ENCODE data around the gene FAAP100. TPM values are rescaled to one million over a fixed set of nuclear protein-coding genes. Genes with fewer than 3 reads are reported as not detected.

Gene FAAP100
- total RNA-seq, 1 experiment from 2014 or later, result 54.7 TPM

GRCh38 chr17:81579821-81580321 lies 27.7 kb upstream of the FAAP100 start:
- peaks cover 40% of the 10 kb centered on the region for H3K36me3 Mint-ChIP-seq
- ATAC-seq (no peak), DNase-seq (ENCODE audit: low spot score) (no peak)
- TF ChIP-seq E2F5 (CRISPR knock-in tag; IDR thresholded peaks at IDR 0.05), result no peak
- no peak for TF ChIP-seq ZNF423 (CRISPR knock-in tag; IDR thresholded peaks at IDR 0.05)
- no peak for TF ChIP-seq E2F1 (CRISPR knock-in tag; IDR thresholded peaks at IDR 0.05)
- no peak for TF ChIP-seq NFE2L1 (CRISPR knock-in tag; IDR thresholded peaks at IDR 0.05)
- no peak for TF ChIP-seq OVOL2 (CRISPR knock-in tag; IDR thresholded peaks at IDR 0.05; ENCODE audit: borderline replicate concordance)
- TF ChIP-seq ZSCAN18 (CRISPR knock-in tag; IDR thresholded peaks at IDR 0.05), result no peak
- TF ChIP-seq USF1 (CRISPR knock-in tag; IDR thresholded peaks at IDR 0.05), result no peak
- no peak for TF ChIP-seq NR2C2 (CRISPR knock-in tag; IDR thresholded peaks at IDR 0.05)
- no peak for TF ChIP-seq E2F4 (CRISPR knock-in tag; IDR thresholded peaks at IDR 0.05; ENCODE audit: borderline replicate concordance, low read depth)
- TF ChIP-seq EMX1 (CRISPR knock-in tag; IDR thresholded peaks at IDR 0.05), result no peak
- no peak for TF ChIP-seq PREB (CRISPR knock-in tag; IDR thresholded peaks at IDR 0.05; ENCODE audit: borderline replicate concordance)
- no peak for TF ChIP-seq ZNF232 (CRISPR knock-in tag; IDR thresholded peaks at IDR 0.05)
- TF ChIP-seq SOX15 (CRISPR knock-in tag; IDR thresholded peaks at IDR 0.05), result no peak
- TF ChIP-seq MLX (CRISPR knock-in tag; IDR thresholded peaks at IDR 0.05), result no peak
- TF ChIP-seq JAZF1 (CRISPR knock-in tag; IDR thresholded peaks at IDR 0.05), result no peak
- TF ChIP-seq RELA (CRISPR knock-in tag; IDR thresholded peaks at IDR 0.05; ENCODE audit: borderline replicate concordance), result no peak
- no peaks in the 10 kb centered on the region for H3K27me3 Mint-ChIP-seq (ENCODE audit: low read depth)
- CTCF ChIA-PET, result interaction anchor here (1.6 kb wide), 1 partner anchor 21 kb away, joined by 5 read pairs; no protein-coding TSS in a partner anchor
- POLR2A ChIA-PET, result interaction anchor here (0.6 kb wide), 1 partner anchor 73 kb away, joined by 3 read pairs; no protein-coding TSS in a partner anchor
- H3K4me3 Mint-ChIP-seq, result no peak overlapping the region
- H3K27ac Mint-ChIP-seq, result peak overlapping the region; percentile 21
- no peaks in the 10 kb centered on the region for H3K9me3 Mint-ChIP-seq
- H3K4me1 Mint-ChIP-seq, result no peaks in the 10 kb centered on the region

GRCh38 chr17:81579298-81579697 lies 27.1 kb upstream of the FAAP100 start:
- Mint-ChIP-seq H3K4me1 (no peaks in the 10 kb centered on the region), H3K27me3 (ENCODE audit: low read depth) (no peaks in the 10 kb centered on the region), H3K4me3 (no peak overlapping the region), H3K27ac (no peak overlapping the region; the same call in 1 of the 2 replicates), H3K9me3 (no peaks in the 10 kb centered on the region), H3K36me3 (peaks cover 39% of the 10 kb centered on the region)
- DNase-seq (ENCODE audit: low spot score), result no peak
- ATAC-seq, result no peak
- ChIA-PET CTCF (interaction anchor here (1.6 kb wide), 1 partner anchor 22 kb away, joined by 5 read pairs; no protein-coding TSS in a partner anchor), POLR2A (interaction anchor here (0.6 kb wide), 1 partner anchor 947 kb away, joined by 5 read pairs; no protein-coding TSS in a partner anchor)
- TF ChIP-seq GRHL2 (CRISPR knock-in tag; IDR thresholded peaks at IDR 0.05; ENCODE audit: insufficient replicate concordance, severe bottlenecking), result no peak
- no peak for TF ChIP-seq ZSCAN18 (CRISPR knock-in tag; IDR thresholded peaks at IDR 0.05)
- TF ChIP-seq NFYB (CRISPR knock-in tag; conservative IDR thresholded peaks at IDR 0.05; ENCODE audit: low read depth), result no peak
- no peak for TF ChIP-seq ATF2 (CRISPR knock-in tag; IDR thresholded peaks at IDR 0.05; ENCODE audit: borderline replicate concordance, low read depth)
- no peak for TF ChIP-seq ZNF512 (CRISPR knock-in tag; IDR thresholded peaks at IDR 0.05; ENCODE audit: borderline replicate concordance)
- no peak for TF ChIP-seq E2F4 (CRISPR knock-in tag; IDR thresholded peaks at IDR 0.05; ENCODE audit: borderline replicate concordance, low read depth)
